HEK293T (cell line): Measurements from ENCODE around the gene POLE2.

Experiments used
- BHLHE40 ChIP-seq: fragments of 450-650 bp; IDR thresholded peaks from 2 replicates; pipeline ENCODE4 v1.6.1; 2016; ENCODE audit warnings: mild to moderate bottlenecking, moderate library complexity, borderline replicate concordance
- FOXK2 ChIP-seq: fragments of 450-650 bp; IDR thresholded peaks from 2 replicates; pipeline ENCODE4 v1.6.1; 2016; ENCODE audit warnings: mild to moderate bottlenecking
- FOXM1 ChIP-seq: fragments of 450-650 bp; IDR thresholded peaks from 2 replicates; pipeline ENCODE4 v1.6.1; 2017; ENCODE audit warnings: mild to moderate bottlenecking, borderline replicate concordance
- LEF1 ChIP-seq: fragments of 450-650 bp; IDR thresholded peaks from 2 replicates; pipeline ENCODE4 v1.6.1; 2017; ENCODE audit warnings: mild to moderate bottlenecking, borderline replicate concordance
- NFRKB ChIP-seq: fragments of 450-650 bp; IDR thresholded peaks from 2 replicates; pipeline ENCODE4 v1.6.1; 2016; ENCODE audit warnings: mild to moderate bottlenecking, moderate library complexity
- SP1 ChIP-seq: fragments of 450-650 bp; IDR thresholded peaks from 2 replicates; pipeline ENCODE4 v1.6.1; 2017
- TARDBP ChIP-seq: fragments of 450-650 bp; IDR thresholded peaks from 2 replicates; pipeline ENCODE4 v1.6.1; 2016

- no peak for TF ChIP-seq NFRKB
- TF ChIP-seq BHLHE40 = no peak
- TF ChIP-seq LEF1 = no peak
- TF ChIP-seq FOXM1 = no peak
- no peak for TF ChIP-seq SP1
- TF ChIP-seq FOXK2 = no peak
- TF ChIP-seq TARDBP = no peak
Measured at GRCh38 chr14:49619730-49620129, 68.3 kb downstream of the POLE2 start.
